ENCODE data around the gene DYNLT3.

Gene DYNLT3

GRCh38 chrX:37867536-37868153 is 20.3 kb upstream of the DYNLT3 start:
- H3K9me3 Mint-ChIP-seq, result no peaks in the 10 kb centered on the region
- DNase-seq, result no peak
- no peak for ATAC-seq (replicated peaks)
- no peak overlapping the region for H3K4me3 Mint-ChIP-seq
- peaks cover 0 to 26% of the 10 kb centered on the region in 2 donors for H3K27me3 Mint-ChIP-seq
- peaks cover 0 to 3% of the 10 kb centered on the region in 2 donors for H3K4me1 Mint-ChIP-seq (ENCODE audit: low read depth in 2 of 2)
- H3K27ac Mint-ChIP-seq, result no peak overlapping the region
- H3K36me3 Mint-ChIP-seq (ENCODE audit: insufficient read depth), result no peaks in the 10 kb centered on the region

DNA sequence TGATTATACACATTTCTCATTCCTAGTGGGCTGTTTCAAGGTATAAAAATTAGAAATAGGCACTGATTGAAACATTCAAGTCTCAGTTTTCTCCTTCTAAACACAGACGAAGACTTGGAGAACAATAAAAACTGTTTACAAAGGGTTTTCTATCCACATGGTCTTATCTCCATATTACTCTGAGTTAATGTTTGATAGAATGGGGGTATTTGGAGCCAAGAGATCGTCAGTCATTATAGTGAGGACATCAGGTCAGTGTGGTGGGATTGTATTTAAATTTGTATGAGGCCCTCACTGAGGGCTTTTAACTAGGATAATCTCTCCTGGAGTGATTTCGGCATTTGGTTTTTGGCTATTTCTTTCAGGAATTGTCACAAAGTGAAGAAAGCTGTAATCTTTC is 16.4 kb upstream of the DYNLT3 start:
- Mint-ChIP-seq H3K27ac (no peak overlapping the region), H3K9me3 (no peaks in the 10 kb centered on the region), H3K36me3 (ENCODE audit: insufficient read depth) (no peaks in the 10 kb centered on the region), H3K4me1 (ENCODE audit: low read depth in 2 of 2) (peaks cover 0 to 3% of the 10 kb centered on the region in 2 donors), H3K27me3 (peaks cover 13 to 25% of the 10 kb centered on the region in 2 donors), H3K4me3 (no peak overlapping the region)
- no peak for DNase-seq
- no peak for ATAC-seq (replicated peaks)

GRCh38 chrX:37862851-37863250 is 15.5 kb upstream of the DYNLT3 start:
- ATAC-seq (replicated peaks) (no peak), DNase-seq (no peak)
- H3K27ac Mint-ChIP-seq, result no peak overlapping the region
- no peak overlapping the region for H3K4me3 Mint-ChIP-seq
- H3K27me3 Mint-ChIP-seq, result peaks cover 13 to 24% of the 10 kb centered on the region in 2 donors
- H3K36me3 Mint-ChIP-seq (ENCODE audit: insufficient read depth), result no peaks in the 10 kb centered on the region
- peaks cover 0 to 3% of the 10 kb centered on the region in 2 donors for H3K4me1 Mint-ChIP-seq (ENCODE audit: low read depth in 2 of 2)
- H3K9me3 Mint-ChIP-seq, result no peaks in the 10 kb centered on the region

- DNase-seq, result no peak
- Mint-ChIP-seq H3K27ac (no peak overlapping the region), H3K4me3 (no peak overlapping the region), H3K36me3 (ENCODE audit: insufficient read depth) (no peaks in the 10 kb centered on the region), H3K9me3 (no peaks in the 10 kb centered on the region), H3K4me1 (ENCODE audit: low read depth in 2 of 2) (no peaks in the 10 kb centered on the region), H3K27me3 (peaks cover 13 to 24% of the 10 kb centered on the region in 2 donors)
- ATAC-seq (replicated peaks), result no peak
These were observed 13.3 kb upstream of the DYNLT3 start for GRCh38 chrX:37860721-37861120.

DNA sequence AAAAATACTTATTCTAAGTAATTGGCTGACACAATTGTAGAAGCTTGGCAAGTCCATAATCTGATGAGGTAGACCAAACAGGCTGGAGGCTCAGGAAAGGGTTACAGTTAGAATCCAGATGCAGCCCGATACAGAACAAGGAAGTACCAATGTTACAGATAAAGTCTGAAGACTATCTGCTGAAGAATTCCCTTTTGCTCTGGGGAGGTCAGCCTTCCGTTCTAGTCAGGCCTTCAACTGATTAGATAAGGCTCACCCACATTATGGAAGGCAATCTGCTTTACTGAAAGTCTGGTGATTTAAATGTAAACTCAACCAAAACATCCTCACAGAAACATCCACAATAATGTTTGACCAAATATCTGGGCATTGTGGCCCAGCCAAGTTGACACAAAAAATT is 7.4 kb upstream of the DYNLT3 start:
- no peak for ATAC-seq (replicated peaks)
- Mint-ChIP-seq H3K4me3 (no peak overlapping the region), H3K4me1 (ENCODE audit: low read depth in 2 of 2) (no peaks in the 10 kb centered on the region), H3K36me3 (ENCODE audit: insufficient read depth) (no peaks in the 10 kb centered on the region), H3K27ac (no peak overlapping the region), H3K27me3 (no peaks in the 10 kb centered on the region), H3K9me3 (no peaks in the 10 kb centered on the region)
- no peak for DNase-seq

GRCh38 chrX:37854148-37854547 is 6.8 kb upstream of the DYNLT3 start:
- Mint-ChIP-seq H3K4me1 (ENCODE audit: low read depth in 2 of 2) (no peaks in the 10 kb centered on the region), H3K27ac (no peak overlapping the region), H3K9me3 (no peaks in the 10 kb centered on the region), H3K27me3 (no peaks in the 10 kb centered on the region), H3K36me3 (ENCODE audit: insufficient read depth) (no peaks in the 10 kb centered on the region), H3K4me3 (no peak overlapping the region)
- DNase-seq, result no peak
- no peak for ATAC-seq (replicated peaks)

DNA sequence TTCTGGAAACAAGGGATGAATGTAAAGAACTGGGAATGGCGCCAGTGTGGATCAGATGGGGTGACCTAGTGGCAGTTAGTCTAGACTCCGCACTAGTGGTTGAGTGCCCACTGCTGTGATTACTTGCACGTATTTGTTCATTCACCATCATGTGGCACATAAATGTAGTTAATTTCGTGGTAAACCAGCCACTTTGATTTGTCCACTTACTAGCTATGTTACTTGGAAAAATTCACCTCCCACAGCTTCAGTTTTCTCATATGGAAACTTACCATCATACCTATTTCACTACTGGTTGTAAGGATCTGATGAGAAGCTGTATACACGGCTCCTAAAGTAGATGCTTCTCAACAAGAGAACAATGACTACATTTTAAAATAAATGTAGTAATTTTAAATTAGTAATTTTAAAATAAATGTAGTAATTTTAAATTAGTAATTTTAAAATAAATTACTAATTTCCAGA is 394 bp upstream of the DYNLT3 start:
- peaks cover 6 to 20% of the 10 kb centered on the region in 2 donors for H3K4me1 Mint-ChIP-seq (ENCODE audit: low read depth in 2 of 2)
- no peak for DNase-seq
- H3K36me3 Mint-ChIP-seq (ENCODE audit: insufficient read depth), result peaks cover 9% of the 10 kb centered on the region
- no peaks in the 10 kb centered on the region for H3K9me3 Mint-ChIP-seq
- no peaks in the 10 kb centered on the region for H3K27me3 Mint-ChIP-seq
- peak; percentile 1 for ATAC-seq (replicated peaks)
- peak overlapping the region; percentile 75 to 83 for H3K4me3 Mint-ChIP-seq
- peak overlapping the region; percentile 93 to 96 for H3K27ac Mint-ChIP-seq

GRCh38 chrX:37846558-37846933 is 825 bp downstream of the DYNLT3 start:
- peak overlapping the region; percentile 93 to 96 for H3K27ac Mint-ChIP-seq
- no peaks in the 10 kb centered on the region for H3K9me3 Mint-ChIP-seq
- H3K27me3 Mint-ChIP-seq, result no peaks in the 10 kb centered on the region
- ATAC-seq (replicated peaks) (no peak), DNase-seq (no peak)
- peaks cover 8 to 24% of the 10 kb centered on the region in 2 donors for H3K4me1 Mint-ChIP-seq (ENCODE audit: low read depth in 2 of 2)
- H3K4me3 Mint-ChIP-seq, result peak overlapping the region; percentile 75 to 83
- H3K36me3 Mint-ChIP-seq (ENCODE audit: insufficient read depth), result peaks cover 9% of the 10 kb centered on the region

DNA sequence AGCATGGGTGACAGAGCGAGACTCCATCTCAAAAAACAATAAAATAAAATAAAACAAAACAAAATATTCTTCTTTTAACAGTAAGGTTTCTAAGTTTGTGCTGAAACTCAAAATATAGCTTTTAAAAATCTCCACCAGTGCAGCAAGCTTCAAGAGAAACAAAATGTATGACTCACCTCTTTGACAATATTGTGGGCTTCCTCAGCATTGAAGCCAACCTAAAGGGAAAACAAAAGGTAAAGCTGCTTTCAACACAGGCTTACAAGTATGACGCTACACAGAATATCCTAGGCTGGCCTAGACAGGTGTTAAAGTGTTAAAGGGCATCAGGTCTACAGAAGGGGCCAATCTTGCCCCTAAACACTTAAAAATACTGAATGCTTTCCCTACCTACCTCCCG is 1.2 kb downstream of the DYNLT3 start:
- ATAC-seq (replicated peaks) (peak; percentile 11), DNase-seq (peak in 1 of 3 experiments; percentile 1)
- peak overlapping the region; percentile 93 to 96 for H3K27ac Mint-ChIP-seq
- H3K4me1 Mint-ChIP-seq (ENCODE audit: low read depth in 2 of 2), result peaks cover 8 to 24% of the 10 kb centered on the region in 2 donors
- no peaks in the 10 kb centered on the region for H3K9me3 Mint-ChIP-seq
- H3K27me3 Mint-ChIP-seq, result no peaks in the 10 kb centered on the region
- H3K36me3 Mint-ChIP-seq (ENCODE audit: insufficient read depth), result peaks cover 9% of the 10 kb centered on the region
- peak overlapping the region; percentile 75 to 83 for H3K4me3 Mint-ChIP-seq

DNA sequence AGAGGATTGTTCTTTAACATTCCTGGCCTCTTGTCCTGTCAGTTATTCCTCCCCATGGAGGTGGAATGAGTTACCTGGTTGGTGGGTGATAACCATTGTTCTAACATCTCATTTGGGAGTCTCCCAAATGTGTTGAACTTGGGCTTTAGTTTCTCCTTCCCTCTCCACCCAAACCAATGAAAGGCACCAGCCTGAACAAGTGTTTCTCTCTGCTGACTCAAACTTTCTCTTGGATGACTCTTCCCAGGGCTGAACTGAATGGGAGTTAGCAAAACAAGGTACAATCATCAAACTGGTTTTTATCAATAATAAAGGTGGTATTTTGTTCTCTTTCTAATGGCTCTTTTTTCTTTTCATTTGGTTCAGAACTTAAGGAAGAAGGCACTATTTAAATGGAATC is 2.7 kb downstream of the DYNLT3 start:
- DNase-seq (no peak), ATAC-seq (replicated peaks) (no peak)
- Mint-ChIP-seq H3K9me3 (no peaks in the 10 kb centered on the region), H3K4me3 (no peak overlapping the region), H3K36me3 (ENCODE audit: insufficient read depth) (peaks cover 12% of the 10 kb centered on the region), H3K4me1 (ENCODE audit: low read depth in 2 of 2) (peaks cover 8 to 24% of the 10 kb centered on the region in 2 donors), H3K27ac (peak overlapping the region in 1 of 2 donors; percentile 32), H3K27me3 (no peaks in the 10 kb centered on the region)

- no peaks in the 10 kb centered on the region for H3K9me3 Mint-ChIP-seq
- H3K4me3 Mint-ChIP-seq, result no peak overlapping the region
- no peaks in the 10 kb centered on the region for H3K27me3 Mint-ChIP-seq
- DNase-seq, result no peak
- peaks cover 6 to 18% of the 10 kb centered on the region in 2 donors for H3K4me1 Mint-ChIP-seq (ENCODE audit: low read depth in 2 of 2)
- peak overlapping the region; percentile 23 to 74 for H3K27ac Mint-ChIP-seq
- H3K36me3 Mint-ChIP-seq (ENCODE audit: insufficient read depth), result peaks cover 12% of the 10 kb centered on the region
- no peak for ATAC-seq (replicated peaks)
These were observed 6.4 kb downstream of the DYNLT3 start for GRCh38 chrX:37840931-37841330.

DNA sequence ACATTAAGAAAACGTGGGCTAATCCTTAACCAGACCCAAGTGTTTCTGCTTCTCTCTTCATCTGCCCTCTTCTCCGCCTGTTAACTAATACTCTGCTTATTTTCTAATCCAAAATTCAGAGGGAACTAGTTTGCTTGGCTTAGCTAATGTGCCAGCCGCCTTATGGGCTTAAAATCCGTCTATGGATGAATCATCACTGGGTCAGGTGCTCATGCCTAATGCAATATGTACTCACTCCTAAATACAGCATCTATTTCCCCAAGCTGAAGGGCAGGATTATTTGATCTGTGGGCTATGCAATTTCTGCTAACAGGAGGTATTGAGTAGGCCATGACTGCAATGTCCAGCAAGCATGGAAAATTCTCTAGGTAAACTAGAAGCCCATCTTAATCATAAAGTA is 12.4 kb downstream of the DYNLT3 start:
- no peak for ATAC-seq (replicated peaks)
- H3K9me3 Mint-ChIP-seq, result no peaks in the 10 kb centered on the region
- H3K27me3 Mint-ChIP-seq, result no peaks in the 10 kb centered on the region
- H3K4me1 Mint-ChIP-seq (ENCODE audit: low read depth in 2 of 2), result peaks cover 0 to 2% of the 10 kb centered on the region in 2 donors
- peaks cover 10% of the 10 kb centered on the region for H3K36me3 Mint-ChIP-seq (ENCODE audit: insufficient read depth)
- no peak overlapping the region for H3K27ac Mint-ChIP-seq
- no peak for DNase-seq
- H3K4me3 Mint-ChIP-seq, result no peak overlapping the region

DNA sequence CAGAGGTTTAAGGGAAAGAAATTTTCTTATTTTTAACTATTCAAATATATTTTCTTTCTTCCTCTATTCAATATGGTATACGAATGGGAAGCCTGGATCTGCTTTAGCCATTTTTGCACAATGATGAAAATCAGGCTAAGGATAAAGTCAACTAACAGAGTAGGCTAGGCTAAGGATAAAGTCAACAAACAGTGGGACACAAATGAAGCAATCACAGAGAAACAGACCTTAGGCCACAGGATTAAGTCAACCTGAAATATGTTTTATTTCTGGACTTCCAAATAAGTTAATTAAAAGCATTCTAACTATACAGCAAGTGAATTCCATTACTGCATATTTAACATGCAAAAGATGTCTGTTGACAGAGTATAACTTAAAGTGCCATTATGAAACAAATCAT is 17.0 kb downstream of the DYNLT3 start:
- Mint-ChIP-seq H3K4me1 (ENCODE audit: low read depth in 2 of 2) (peaks cover 7 to 8% of the 10 kb centered on the region in 2 donors), H3K27ac (no peak overlapping the region), H3K4me3 (no peak overlapping the region), H3K27me3 (no peaks in the 10 kb centered on the region), H3K36me3 (ENCODE audit: insufficient read depth) (no peaks in the 10 kb centered on the region), H3K9me3 (no peaks in the 10 kb centered on the region)
- ATAC-seq (replicated peaks), result no peak
- no peak for DNase-seq

GRCh38 chrX:37829721-37830120 is 17.6 kb downstream of the DYNLT3 start:
- Mint-ChIP-seq H3K27ac (peak overlapping the region; percentile 25 to 81), H3K9me3 (no peaks in the 10 kb centered on the region), H3K4me3 (peak overlapping the region; percentile 10 to 29)

More at GRCh38 chrX:37829721-37830120, 17.6 kb downstream of the DYNLT3 start:
- Mint-ChIP-seq H3K4me1 (ENCODE audit: low read depth in 2 of 2) (peaks cover 12% of the 10 kb centered on the region in 2 donors), H3K36me3 (ENCODE audit: insufficient read depth) (no peaks in the 10 kb centered on the region), H3K27me3 (no peaks in the 10 kb centered on the region)
- no peak for DNase-seq
- ATAC-seq (replicated peaks), result peak; percentile 40

Data from effector memory CD8-positive, alpha-beta T cell (primary cell).